Measurements from ENCODE around the gene R3HDM1. TPM values are rescaled to one million over a fixed set of nuclear protein-coding genes. Genes with fewer than 3 reads are reported as not detected.
A peak's percentile ranks its signal among the peaks of the same experiment; 100 is the strongest.
"Not testable (repeated sequence)": the region's sequence is repeated elsewhere in the genome, so short reads cannot be mapped to it uniquely, and the experiment has no call there.

The R3HDM1 gene
- total RNA-seq, 1 experiment from 2014 or later: 11.7 TPM

DNA sequence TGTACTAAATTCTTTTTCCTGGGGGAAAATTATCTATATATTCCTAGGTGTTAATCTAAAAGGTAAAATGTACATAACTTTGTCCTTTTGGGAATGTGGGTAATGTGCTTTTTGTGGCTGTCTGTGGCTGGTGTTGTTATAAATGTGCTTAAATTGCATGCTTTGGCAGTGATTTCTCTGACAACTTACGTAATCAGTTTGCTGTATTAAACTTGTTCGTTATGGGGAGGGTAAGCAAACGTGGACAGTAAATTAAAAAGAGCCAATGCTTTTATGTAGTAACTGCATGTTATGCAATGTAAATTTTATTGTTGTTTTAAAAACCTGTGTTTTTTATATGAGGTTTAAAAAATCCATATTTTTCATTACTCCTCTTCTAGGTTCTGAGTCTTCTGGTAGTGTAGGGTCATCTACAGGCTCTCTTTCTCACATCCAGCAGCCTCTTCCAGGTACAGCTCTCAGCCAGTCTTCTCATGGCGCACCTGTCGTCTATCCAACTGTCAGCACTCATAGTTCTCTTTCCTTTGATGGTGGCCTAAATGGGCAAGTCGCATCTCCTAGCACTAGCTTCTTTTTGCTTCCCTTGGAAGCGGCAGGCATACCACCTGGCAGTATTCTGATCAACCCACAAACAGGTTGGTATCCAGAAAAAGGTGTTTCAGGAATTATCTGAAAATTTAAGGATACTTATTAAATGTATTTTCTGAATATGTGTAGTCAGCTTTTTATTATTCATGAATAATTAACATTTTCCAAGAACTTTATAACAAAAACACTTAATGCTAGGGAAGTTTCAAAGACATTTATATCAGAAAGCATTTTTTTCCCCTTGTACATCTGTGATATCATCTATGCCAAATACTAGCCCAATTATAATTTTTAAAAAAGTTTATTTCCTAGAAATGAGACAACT lies 110.1 kb downstream of the R3HDM1 start:
- no peak for DNase-seq (ENCODE audit: low read depth)

DNA sequence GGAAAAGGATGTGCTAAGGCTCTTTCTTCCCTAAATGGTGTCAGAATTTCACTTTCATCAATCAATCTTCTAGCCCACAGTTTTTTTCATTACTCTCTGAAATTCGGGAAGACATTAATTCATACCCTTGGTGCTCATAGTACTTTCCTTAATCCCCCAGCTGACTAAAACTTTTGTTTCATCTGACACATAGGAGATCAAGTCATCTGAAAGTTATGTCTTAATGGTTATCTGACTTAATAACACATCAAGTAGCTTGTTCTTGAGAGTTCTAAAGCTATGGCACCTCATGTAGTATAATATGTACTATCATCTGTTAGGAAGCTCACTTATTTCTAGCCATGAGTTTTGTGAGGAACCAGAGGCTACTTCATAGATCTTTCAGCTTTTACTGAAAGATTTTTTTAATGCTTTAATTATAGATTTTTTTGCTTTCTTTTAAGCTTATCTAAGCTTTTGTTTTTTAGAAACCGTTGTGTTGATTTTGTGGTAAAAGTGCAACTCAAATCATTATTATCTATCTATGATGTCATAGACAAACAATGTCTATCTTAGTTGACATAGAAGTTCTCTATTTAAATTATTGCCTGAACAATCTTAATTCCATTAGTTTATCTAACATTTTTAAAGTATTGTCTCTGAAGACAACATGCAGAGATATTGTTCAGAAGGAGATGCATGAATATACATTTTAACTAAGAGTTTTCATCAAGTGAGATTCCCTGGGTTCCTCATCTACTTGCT lies 116.7 kb downstream of the R3HDM1 start:
- peak; percentile 64 for DNase-seq (ENCODE audit: low read depth)

DNA sequence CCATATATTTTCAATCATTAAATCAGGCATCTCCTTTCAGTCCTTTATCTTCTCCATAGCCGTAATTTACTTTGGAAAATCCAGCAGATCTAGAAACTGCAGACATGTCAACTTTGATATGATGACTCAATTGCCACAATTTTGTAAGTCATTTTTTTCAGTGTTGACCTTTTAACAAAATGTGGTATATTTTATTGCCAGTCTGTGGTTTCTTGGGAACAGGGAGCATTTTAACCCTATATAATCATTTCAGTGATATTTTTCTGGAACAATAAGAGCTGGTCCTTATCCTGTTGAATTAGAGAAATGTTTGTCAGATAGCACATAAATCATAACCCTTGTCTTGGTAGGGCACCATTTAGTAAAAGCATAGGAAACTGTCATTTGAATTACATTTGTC lies 119.4 kb downstream of the R3HDM1 start:
- DNase-seq (ENCODE audit: low read depth): peak; percentile 61

DNA sequence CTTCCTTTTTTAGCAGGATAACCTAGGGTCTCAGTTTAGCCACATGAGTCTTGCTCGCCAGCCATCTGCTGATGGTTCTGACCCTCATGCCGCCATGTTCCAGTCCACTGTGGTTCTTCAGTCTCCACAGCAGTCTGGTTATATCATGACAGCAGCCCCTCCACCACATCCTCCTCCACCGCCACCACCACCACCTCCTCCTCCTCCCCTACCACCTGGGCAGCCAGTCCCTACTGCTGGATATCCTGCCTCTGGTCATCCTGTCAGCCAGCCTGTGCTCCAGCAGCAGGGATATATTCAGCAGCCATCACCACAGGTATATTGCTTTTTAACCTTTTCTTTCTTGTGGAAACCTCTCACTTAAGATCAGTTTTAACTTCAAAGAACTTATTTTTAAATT lies 120.4 kb downstream of the R3HDM1 start:
- no peak for DNase-seq (ENCODE audit: low read depth)

DNA sequence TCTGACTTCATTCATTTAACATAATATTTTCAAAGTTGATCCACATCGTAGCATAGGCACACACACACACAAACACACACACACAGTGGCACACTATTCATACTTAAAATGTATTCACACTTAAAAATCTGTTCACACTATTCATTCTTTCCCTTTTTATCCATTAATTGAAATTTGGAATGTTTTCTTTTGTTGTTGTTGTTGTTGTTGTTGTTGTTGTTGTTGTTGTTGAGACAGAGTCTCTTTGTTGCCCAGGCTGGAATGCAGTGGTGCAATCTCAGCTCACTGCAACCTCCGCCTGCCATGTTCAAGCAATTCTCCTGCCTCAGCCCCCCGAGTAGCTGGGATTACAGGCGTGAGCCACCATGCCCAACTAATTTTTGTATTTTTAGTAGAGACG lies 123.0 kb downstream of the R3HDM1 start:
- DNase-seq (ENCODE audit: low read depth): not testable (repeated sequence)

DNA sequence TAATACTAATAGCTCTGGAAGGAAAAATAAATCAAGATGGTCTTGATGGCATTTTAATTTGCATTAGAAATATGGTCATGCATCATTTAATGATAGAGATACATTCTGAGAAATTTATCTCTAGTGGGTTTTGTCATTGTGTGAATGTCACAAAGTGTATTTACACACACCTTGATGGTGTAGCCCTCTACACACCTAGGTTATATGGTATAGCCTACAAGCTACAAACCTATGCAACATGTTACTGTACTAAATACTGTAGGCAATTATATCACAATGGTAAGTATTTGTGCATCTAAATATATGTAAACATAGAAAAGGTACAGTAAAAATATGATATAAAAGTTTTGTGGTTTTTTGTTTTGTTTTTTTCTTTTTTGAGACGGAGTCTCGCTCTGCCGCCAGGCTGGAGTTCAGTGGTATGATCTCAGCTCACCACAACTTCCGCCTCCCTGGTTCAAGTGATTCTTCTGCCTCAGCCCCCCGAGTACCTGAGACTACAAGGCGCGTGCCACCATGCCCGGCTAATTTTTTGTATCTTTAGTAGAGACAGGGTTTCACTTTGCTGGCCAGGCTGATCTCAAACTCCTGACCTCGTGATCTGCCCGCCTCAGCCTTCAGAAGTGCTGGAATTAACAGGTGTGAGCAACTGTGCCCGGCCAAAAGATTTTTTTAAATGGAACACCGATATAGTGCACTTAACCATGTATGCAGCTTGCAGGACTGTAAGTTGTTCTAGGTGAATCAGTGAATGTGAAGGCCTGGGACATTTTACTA lies 126.7 kb downstream of the R3HDM1 start:
- DNase-seq (ENCODE audit: low read depth): no peak

DNA sequence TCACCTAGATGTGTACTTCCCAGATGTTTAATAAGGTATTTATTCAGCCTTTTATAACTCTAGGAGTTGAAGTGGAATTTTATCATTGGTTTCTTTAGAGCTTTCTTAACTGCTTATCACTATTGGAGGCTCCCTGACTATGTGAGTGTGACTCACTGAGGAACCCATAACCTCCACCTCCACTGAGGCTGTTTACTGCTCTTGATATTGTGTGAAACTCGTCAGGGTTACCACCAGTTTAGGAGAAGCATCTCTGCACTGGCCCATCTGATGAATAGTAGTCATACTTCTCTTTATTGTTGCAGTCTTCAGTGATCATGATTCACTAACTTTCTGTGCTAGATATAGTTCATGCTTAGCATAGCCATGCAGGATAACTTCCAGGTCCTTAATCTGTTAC lies 130.8 kb downstream of the R3HDM1 start:
- no peak for DNase-seq (ENCODE audit: low read depth)

DNA sequence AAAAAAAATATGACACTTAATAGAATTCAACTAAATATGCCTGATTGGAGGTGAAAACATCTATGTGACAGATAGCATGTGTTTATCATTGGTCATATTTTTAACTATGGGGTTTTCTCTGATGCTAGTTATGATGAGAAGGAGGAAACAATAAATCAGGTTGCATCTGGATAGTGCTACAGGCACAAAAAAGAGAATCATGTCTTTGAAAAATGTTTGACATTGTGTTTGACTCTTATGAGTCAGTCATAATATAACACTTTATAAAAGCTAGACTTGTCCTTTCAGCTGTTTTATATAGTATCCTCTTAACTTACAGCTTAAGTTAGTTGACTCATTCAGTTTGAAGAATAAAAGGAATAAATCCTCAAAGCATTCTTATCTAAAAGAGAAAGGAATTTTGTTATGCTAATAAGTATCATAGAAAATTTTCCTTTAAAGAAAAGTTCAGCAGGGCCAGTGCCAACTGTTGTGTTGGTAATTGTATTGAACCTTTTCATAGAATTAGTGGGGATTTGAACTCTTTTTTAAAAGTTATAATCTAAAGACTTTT lies 131.9 kb downstream of the R3HDM1 start:
- peak; percentile 48 for DNase-seq (ENCODE audit: low read depth)

DNA sequence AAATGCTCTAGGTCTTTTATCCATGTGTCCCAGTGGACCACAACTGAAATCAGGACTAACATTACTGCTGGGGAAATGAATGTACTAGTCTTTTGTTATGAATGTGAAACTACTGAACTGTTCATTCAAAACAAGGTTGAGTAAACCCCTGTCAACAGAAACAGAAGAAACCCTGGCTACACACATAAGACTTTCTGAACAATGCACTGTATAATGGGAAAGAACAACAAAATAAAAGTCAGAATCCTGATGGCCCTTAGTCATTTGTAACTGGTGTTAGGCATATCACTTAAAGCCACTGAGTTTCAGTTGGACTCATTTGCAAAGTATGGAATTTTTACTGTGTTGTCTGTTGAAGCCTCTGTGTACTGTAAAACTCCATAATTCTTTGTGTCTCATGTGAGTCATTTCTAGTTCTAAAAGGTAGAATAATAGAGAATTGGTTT lies 133.4 kb downstream of the R3HDM1 start:
- peak; percentile 53 for DNase-seq (ENCODE audit: low read depth)

DNA sequence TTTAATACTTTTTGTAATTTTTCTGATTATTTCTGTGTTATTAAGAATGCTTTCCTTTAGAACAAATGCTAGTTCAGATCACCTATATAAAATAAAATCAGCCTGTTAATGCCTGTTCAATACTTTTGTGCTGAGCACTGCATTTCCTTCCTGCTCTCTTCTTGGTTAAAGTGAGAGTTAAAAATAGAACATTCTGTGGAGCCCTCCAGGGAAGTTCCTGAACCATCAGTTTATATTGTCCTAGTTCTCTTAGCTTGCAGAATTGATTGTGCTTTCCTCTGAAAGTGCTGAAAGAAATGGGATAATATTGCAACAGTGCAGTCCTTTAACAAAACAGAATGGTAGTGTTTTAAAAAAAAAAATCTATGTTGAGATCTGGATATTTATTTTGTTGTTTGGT lies 135.8 kb downstream of the R3HDM1 start:
- no peak for DNase-seq (ENCODE audit: low read depth)

DNA sequence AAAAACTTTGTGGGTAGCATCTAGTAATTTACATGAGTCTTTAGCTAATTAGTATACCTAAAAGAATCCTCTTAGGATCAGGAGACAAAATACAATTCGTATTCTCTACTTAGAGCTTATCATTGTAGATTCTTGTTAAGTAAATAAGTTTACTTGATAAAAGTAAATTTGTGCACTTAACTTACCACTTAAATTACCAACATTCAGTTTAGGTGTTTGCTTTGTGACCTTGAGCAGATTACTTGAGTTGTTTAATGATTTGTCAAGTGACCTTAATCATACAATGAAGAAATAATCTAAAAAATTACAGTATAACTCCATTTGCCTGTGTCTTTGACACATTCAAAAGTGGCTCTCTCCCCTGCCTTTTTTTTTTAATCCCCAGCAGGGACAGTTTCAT lies 143.2 kb downstream of the R3HDM1 start:
- DNase-seq (ENCODE audit: low read depth): no peak

DNA sequence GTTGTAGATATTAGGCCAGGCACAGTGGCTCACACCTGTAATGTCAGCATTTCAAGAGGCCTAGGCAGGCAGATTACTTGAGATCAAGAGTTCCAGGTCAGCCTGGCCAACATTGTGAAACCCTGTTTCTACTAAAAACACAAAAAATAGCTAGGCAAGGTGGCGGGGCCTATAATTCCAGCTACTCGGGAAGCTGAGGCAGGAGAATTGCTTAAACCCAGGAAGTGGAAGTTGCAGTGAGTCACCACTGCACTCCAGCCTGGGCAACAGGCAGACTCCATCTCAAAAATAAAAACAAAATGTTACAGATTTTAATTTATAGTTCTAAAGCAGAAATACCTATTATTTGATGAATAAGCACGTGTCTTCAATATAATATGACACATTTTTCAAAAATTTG lies 144.7 kb downstream of the R3HDM1 start:
- DNase-seq (ENCODE audit: low read depth): no peak

DNA sequence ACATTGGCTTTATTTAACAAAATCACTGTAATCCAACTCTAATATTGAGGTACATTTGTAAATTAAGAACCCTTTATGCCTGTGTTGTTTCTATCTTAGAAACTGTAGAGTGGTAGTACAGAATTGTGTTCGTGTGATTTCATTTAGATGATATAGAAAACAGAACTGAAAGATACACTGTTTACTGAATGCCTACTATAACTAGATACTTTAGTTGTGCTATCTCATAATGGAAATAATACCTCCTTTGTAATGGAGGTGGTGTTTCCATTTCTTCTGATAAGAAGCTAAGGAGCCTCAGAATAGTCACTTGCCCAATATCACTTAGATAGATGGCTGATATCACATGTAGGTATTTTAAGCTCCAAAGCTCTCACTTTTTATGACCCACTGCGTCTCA lies 147.8 kb downstream of the R3HDM1 start:
- DNase-seq (ENCODE audit: low read depth): no peak

DNA sequence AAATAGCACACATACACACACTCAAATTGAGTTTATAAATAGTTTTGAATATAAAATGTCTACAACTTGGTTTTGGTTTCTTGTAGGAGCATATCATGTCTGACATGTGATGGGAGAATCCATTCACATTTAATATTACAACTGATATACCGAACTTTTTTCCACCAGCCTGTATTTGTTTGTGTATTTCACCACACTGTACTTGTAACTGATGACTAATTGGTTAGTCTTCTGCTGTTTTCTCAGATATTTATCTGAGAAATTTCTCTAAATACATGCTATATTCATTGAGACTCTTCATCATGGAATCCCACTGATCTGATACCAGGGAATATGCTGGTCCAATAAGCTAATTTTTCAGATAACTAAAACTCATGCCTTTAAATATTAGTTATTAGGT lies 154.1 kb downstream of the R3HDM1 start:
- DNase-seq (ENCODE audit: low read depth): peak; percentile 72

DNA sequence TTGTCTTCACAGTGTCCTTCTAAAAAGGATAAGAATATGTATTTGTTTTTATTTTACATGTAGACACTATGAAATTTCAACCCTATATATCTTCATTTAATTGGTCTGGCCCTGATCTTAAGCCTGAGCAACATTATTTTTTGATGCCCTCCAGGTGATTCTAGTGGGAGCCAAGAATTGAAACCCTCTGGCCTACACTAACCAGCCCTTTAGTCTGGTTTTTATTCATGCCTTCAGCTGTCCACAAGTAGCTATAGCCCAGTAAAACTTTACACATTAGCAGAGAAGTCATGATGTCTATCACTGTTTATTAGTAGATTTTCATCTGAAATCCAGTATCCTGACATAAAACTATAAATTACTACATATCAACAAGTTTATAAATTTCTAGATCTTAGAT lies 157.7 kb downstream of the R3HDM1 start:
- DNase-seq (ENCODE audit: low read depth): no peak

DNA sequence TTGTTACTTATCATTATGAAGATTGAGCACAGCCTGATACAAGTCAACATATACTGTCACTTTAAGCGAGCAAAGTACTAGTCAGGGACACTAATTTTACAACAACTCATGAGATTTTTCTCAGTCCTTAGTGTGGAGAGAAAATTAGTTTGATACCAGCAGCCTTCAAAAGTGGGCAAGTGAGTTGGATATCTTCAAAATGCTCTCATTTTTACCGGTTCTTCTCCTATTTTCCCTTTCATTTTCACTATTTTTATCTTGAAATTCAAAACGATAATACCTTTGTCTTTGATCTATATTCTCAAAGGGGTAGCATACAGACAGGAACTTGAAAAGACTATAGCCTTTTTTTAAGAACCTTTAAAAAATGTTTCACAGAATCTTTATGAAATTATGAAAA lies 158.4 kb downstream of the R3HDM1 start:
- DNase-seq (ENCODE audit: low read depth): no peak

DNA sequence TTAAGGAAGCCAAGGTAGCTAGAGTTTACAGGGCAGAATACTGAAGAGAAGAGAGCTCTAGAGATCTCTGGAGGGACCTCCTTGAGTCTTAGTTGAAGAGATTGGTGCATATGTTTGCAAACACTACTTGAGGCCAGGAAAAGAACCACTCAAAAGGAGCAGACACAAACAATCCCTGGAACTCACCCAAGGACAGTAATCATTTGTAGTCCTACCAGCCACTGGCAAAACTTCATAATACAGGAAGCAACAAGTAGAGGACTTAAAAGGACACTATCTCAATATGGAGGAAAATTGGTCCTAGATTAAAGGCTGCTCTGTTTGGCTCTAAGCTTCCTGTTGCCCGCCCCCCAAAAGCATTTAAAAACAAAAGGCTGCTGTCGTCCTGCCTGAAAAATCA lies 163.4 kb downstream of the R3HDM1 start:
- peak; percentile 5 for DNase-seq (ENCODE audit: low read depth)

DNA sequence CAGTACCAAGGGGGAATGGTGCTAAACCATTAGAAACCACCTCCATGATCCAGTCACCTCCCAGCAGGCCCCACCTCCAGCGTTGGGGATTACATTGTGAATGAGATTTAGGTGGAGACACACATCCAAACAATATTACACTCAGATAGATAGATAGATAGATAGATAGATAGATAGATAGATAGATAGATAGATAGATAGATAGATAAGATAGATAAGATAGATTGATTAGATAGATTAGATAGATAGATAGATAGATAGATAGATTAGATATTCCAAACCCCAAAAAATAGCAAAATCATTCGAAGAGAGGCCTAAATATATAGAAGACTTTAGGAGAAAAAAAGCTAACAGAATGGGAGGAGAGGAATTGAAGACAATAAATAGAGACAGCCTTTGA lies 167.6 kb downstream of the R3HDM1 start:
- DNase-seq (ENCODE audit: low read depth): no peak

DNA sequence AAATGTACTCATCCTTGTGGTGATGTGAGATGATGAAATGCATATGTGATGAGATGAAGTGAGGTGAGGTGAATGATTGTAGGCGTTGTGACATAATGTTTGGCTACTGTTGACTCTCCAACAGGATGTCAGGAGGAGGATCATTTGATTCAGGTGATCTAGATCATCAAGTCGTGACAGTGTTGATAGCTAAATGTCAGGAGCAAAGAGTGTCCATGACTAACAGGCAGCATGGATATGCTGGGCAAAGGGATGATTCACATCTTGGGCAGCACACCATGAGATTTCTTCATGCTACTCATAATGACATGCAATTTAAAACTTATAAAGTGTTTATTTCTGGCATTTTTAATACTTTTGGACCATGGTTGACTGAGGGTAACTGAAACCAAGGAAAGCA lies 170.2 kb downstream of the R3HDM1 start:
- peak; percentile 61 for DNase-seq (ENCODE audit: low read depth)

DNA sequence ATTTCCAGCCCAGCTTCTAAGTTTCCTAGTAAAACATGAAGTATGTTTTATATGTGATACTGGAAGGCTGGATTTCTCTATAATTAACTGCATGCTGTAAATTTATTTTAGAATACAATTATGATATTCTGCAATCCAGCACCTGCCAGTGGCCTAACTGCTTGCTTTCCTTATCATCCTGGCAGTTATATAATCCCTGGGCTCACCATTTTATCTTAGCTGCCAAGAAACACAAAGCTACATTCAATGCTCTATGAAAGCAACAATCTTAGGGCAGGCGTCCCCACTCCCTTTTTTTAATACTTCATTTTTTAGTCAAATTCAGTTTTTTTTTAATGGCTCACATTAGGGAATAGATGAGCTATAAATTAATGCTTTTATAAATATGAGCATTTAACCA lies 172.0 kb downstream of the R3HDM1 start:
- no peak for DNase-seq (ENCODE audit: low read depth)

DNA sequence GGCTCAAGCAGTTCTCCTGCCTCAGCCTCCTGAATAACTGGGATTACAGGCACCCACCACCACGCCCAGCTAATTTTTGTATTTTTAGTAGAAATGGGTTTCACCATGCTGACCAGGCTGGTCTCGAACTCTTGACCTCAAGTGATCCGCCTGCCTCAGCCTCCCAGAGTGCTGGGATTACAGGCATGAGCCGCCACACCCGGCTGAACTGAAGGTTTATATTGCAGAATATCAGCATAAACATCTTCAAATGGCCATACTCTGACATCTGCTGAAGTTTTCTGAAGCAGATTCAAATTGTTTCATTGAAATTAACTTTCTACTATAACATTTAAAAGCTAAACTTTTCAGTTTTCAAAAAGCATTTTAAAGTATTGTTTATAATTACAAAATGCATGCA lies 172.8 kb downstream of the R3HDM1 start:
- DNase-seq (ENCODE audit: low read depth): not testable (repeated sequence)

DNA sequence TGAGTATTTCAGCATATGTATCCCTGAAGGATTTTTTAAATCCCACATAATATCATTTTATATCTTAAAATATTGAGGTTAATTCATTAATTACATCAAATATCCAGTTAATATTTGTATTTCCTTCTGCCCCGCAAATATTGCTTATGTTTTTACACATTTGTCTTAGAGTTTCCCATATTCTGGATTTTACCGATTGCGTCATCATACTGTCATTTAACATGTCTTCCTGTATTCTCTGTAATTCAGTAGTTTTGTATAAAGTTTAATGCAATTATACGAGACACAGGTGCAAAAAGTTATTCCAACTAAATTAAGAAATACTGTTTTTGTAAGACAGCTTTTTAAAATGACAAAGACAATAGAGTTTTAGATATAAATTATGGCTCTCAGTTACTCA lies 176.9 kb downstream of the R3HDM1 start:
- no peak for DNase-seq (ENCODE audit: low read depth)

Data from LHCN-M2 (cell line).